Brain microvascular endothelial cell (primary cell): ENCODE data around the gene ZNF107.

ENCODE experiments used
- DNase-seq: peaks from one replicate; pipeline ENCODE4 v3.0.0-alpha.2; 2020
- H3K27ac ChIP-seq: fragments of 250-450 bp; sonication (Bioruptor Pico); 2 replicates; pipeline ENCODE4 v1.5.1; 2020; ENCODE audit warnings: mild to moderate bottlenecking, moderate library complexity
- H3K27me3 ChIP-seq: fragments of 250-450 bp; sonication (Bioruptor Pico); replicated peaks from 2 replicates; pipeline ENCODE4 v1.5.1; 2020; ENCODE audit warnings: mild to moderate bottlenecking
- H3K36me3 ChIP-seq: fragments of 250-450 bp; sonication (Bioruptor Pico); replicated peaks from 2 replicates; pipeline ENCODE4 v1.5.1; 2020; ENCODE audit warnings: mild to moderate bottlenecking
- H3K4me3 ChIP-seq: 2 replicates; pipeline ENCODE4 v1.5.1; 2011; ENCODE audit warnings: low read depth, mild to moderate bottlenecking, control low read depth, low read length, moderate library complexity
- in situ Hi-C: cut with HindIII; loops from 2 replicates; pipeline ENCODE4 v1.10.0; 2017; ENCODE audit warnings: low sequenced_read_pairs, low pct_ligation_motif_present
- TF ChIP-seq, protein P1 (sequence below): IDR thresholded peaks from 2 replicates; pipeline ENCODE4 v1.5.1; 2011; ENCODE audit warnings: low read depth, mild to moderate bottlenecking, moderate library complexity, low read length, control low read depth, inconsistent platforms; ENCODE audit errors: missing control alignments

ZNF107 gene

DNA sequence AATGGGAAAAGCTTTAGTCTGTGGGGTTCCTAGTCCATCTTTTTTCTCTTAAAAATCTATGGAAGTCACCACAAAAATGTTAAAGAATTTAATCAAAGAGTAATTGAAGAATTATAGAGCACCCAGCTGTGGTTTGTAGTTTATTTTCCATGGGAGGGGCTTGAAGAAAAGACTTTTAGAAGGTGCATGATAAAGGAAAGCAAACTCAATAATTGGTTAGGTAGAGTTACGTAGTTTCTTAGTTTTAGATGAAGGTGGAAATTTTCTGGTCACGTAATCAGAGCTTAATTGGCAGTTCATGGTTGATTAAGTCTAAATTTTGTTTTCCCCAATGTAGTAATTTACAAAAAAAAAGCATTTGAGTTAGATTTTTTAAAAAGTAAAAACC lies 724 bp downstream of the ZNF107 start:
- peak overlapping the region; percentile 89 for H3K4me3 ChIP-seq
- DNase-seq = no peak
- no peaks in the 10 kb centered on the region for H3K27me3 ChIP-seq
- in situ Hi-C loops = no loop called here
- H3K27ac ChIP-seq = peak overlapping the region; percentile 64
- peaks cover 4% of the 10 kb centered on the region for H3K36me3 ChIP-seq
- TF ChIP-seq, protein P1, sequence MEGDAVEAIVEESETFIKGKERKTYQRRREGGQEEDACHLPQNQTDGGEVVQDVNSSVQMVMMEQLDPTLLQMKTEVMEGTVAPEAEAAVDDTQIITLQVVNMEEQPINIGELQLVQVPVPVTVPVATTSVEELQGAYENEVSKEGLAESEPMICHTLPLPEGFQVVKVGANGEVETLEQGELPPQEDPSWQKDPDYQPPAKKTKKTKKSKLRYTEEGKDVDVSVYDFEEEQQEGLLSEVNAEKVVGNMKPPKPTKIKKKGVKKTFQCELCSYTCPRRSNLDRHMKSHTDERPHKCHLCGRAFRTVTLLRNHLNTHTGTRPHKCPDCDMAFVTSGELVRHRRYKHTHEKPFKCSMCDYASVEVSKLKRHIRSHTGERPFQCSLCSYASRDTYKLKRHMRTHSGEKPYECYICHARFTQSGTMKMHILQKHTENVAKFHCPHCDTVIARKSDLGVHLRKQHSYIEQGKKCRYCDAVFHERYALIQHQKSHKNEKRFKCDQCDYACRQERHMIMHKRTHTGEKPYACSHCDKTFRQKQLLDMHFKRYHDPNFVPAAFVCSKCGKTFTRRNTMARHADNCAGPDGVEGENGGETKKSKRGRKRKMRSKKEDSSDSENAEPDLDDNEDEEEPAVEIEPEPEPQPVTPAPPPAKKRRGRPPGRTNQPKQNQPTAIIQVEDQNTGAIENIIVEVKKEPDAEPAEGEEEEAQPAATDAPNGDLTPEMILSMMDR = no peak

DNA sequence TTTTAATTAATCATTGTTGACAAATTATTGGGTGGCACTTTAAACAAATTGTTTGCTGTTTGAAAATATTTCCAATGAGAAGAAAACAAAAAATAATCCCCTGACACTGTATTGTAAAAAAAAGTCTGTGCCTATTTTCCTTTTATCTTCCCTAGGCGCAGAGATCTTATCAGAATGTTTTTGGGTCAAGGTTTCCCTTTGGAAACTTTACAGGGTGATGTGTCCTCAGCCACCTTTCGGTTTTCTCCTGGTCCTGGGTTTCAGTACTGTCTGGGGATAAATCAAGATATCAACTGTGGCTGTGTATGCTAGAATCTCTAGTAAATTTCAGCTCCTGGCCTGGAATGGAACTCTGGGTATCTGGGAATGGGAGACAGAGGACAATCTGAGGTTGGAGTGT lies 1.4 kb downstream of the ZNF107 start:
- in situ Hi-C loops = no loop called here
- Histone ChIP-seq H3K27ac (no peak overlapping the region), H3K4me3 (no peak overlapping the region), H3K27me3 (no peaks in the 10 kb centered on the region), H3K36me3 (peaks cover 4% of the 10 kb centered on the region)
- TF ChIP-seq, protein P1 = no peak
- DNase-seq = no peak

DNA sequence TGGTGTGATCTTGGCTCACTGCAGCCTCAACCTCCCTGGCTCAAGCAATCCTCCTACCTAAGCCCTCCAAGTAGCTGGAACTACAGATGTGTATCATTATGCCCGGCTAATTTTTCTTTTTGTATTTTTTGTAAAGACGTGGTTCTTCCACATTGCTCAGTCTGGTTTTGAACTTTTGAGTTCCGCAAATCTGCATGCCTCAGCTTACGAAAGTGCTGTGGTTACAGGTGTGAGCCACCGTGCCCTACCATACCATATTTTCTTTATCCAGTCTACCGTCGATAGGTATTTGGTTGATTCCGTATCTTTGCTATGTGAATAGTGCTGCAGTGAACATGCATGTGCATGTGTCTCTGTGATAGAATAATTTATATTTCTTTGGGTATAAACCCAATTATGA lies 6.5 kb downstream of the ZNF107 start:
- H3K4me3 ChIP-seq = no peak overlapping the region
- H3K27ac ChIP-seq = no peak overlapping the region
- no peak for DNase-seq
- H3K36me3 ChIP-seq = peaks cover 4% of the 10 kb centered on the region
- in situ Hi-C loops = no loop called here
- no peaks in the 10 kb centered on the region for H3K27me3 ChIP-seq
- TF ChIP-seq, protein P1 = no peak

DNA sequence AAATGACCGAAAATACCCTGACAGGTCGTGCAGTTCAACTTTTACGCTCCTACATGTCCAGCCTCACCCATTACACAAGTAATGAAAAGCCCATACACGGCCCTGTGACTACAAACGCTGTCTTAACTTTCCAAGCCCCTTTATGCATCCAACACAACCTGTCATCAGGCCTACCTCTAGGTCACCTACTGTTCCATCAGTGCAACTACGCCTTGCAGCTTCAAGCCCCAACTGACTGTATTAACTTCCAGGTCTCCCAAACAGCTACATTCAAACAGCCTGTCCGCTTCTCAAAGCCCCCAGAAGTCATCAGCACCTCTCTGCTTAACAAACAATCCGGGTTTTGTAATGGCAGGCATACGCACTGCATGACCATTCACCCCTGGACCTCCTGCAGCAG lies 19.2 kb downstream of the ZNF107 start:
- H3K4me3 ChIP-seq = no peak overlapping the region
- H3K27ac ChIP-seq = no peak overlapping the region
- in situ Hi-C loops = no loop called here
- no peaks in the 10 kb centered on the region for H3K27me3 ChIP-seq
- DNase-seq = no peak
- TF ChIP-seq, protein P1 = peak; percentile 21
- H3K36me3 ChIP-seq = peaks cover 35% of the 10 kb centered on the region

DNA sequence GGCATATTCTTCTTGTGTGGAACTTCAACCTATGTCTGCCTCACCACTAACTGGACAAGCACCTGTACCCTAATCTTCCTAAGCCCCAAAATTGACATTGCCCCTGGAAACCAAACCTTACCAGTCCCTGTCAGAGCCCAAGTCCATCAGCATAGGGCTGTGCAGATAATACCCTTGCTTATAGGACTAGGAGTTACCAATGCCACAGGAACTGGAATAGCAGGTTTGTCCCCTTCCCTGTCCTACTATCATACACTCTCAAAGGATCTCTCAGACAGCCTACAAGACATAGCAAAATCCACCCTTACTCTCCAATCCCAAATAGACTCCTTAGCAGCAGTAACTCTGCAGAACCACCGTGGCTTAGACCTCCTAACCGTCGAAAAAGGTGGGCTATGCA lies 19.8 kb downstream of the ZNF107 start:
- H3K4me3 ChIP-seq = no peak overlapping the region
- no peak for DNase-seq
- H3K27ac ChIP-seq = no peak overlapping the region
- in situ Hi-C loops = no loop called here
- no peaks in the 10 kb centered on the region for H3K27me3 ChIP-seq
- TF ChIP-seq, protein P1 = no peak
- H3K36me3 ChIP-seq = peaks cover 37% of the 10 kb centered on the region

DNA sequence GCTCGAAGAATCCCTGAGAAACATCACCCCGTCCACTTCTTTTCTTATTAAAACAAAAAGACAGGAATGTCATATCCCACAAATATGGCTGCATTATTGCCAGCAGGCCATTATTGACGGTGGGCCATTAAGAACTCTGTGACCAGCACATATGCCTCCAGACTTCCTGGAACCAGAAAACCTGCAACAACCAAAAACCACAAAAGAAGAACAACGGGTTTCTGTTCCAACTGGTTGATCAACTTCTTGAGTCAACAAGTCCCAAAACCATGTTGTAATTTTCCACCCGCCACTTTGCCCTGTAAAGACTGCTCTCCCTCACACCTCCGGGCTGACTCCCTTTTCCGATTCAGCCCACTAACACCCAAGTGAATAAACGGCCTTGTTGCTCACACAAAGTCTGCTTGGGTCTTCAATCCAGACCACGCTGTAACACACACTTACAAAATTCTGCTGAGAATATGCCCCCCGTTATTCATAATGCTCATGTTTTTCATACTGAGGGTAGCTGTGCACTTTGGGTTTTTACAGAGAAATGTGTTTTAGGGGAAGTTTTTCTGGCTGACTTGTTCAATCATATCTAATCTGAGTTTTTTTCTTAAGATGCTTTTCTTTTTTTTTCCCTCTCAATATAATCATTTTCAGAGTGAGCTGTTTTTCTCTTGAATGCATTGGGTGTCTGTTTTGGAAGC lies 20.7 kb downstream of the ZNF107 start:
- Histone ChIP-seq H3K36me3 (peaks cover 28% of the 10 kb centered on the region), H3K27ac (no peak overlapping the region), H3K4me3 (no peak overlapping the region), H3K27me3 (no peaks in the 10 kb centered on the region)
- TF ChIP-seq, protein P1 = no peak
- in situ Hi-C loops = no loop called here
- DNase-seq = no peak
